22Rv1 (cell line): ENCODE results near the gene NIN.

Source experiments
- CTCF ChIP-seq: fragments of 450-650 bp; IDR thresholded peaks from 2 replicates; pipeline ENCODE4 v1.5.1; 2017; ENCODE audit warnings: mild to moderate bottlenecking
- ZFX ChIP-seq: fragments of 450-650 bp; IDR thresholded peaks from 2 replicates; pipeline ENCODE4 v1.6.1; 2017; ENCODE audit warnings: antibody characterized with exemption, borderline replicate concordance

- no peak for TF ChIP-seq CTCF
- no peak for TF ChIP-seq ZFX
Measured at GRCh38 chr14:50814161-50814560, 16.8 kb downstream of the NIN start.
